Stimulated activated CD4-positive, alpha-beta T cell treated with anti-CD3 and anti-CD28 coated beads, Interleukin-12 subunit alpha, Interleukin-12 subunit beta, amount 100 ng/mL, for 4 hours (primary cell): ENCODE measurements around the gene CUX1.
"Not testable (repeated sequence)": the region's sequence is repeated elsewhere in the genome, so short reads cannot be mapped to it uniquely, and the experiment has no call there.

Experiments
- DNase-seq: peaks from one replicate; pipeline ENCODE4 v3.0.0-alpha.2; 2020

CUX1 gene

GRCh38 chr7:102024005-102024768 lies 206.8 kb downstream of the CUX1 start:
- DNase-seq: no peak

GRCh38 chr7:102024769-102025391 lies 207.5 kb downstream of the CUX1 start:
- no peak for DNase-seq

GRCh38 chr7:102025777-102026176 lies 208.4 kb downstream of the CUX1 start:
- DNase-seq: not testable (repeated sequence)

- no peak for DNase-seq
These were observed 210.9 kb downstream of the CUX1 start for GRCh38 chr7:102028206-102028826.

- no peak for DNase-seq
These were observed 212.2 kb downstream of the CUX1 start for GRCh38 chr7:102029616-102030015.

GRCh38 chr7:102030696-102031095 lies 213.3 kb downstream of the CUX1 start:
- no peak for DNase-seq

GRCh38 chr7:102036958-102037357 lies 219.5 kb downstream of the CUX1 start:
- DNase-seq: no peak

- DNase-seq: no peak
These were observed 222.3 kb downstream of the CUX1 start for GRCh38 chr7:102039706-102040105.

- DNase-seq: no peak
These were observed 223.1 kb downstream of the CUX1 start for GRCh38 chr7:102040569-102040968.

GRCh38 chr7:102042016-102042656 lies 224.7 kb downstream of the CUX1 start:
- no peak for DNase-seq

GRCh38 chr7:102042796-102043195 lies 225.4 kb downstream of the CUX1 start:
- DNase-seq: not testable (repeated sequence)

GRCh38 chr7:102044641-102044983 lies 227.2 kb downstream of the CUX1 start:
- no peak for DNase-seq

- DNase-seq: no peak
These were observed 227.7 kb downstream of the CUX1 start for GRCh38 chr7:102044984-102045673.

- no peak for DNase-seq
These were observed 228.4 kb downstream of the CUX1 start for GRCh38 chr7:102045681-102046372.

GRCh38 chr7:102046373-102047117 lies 229.1 kb downstream of the CUX1 start:
- no peak for DNase-seq

GRCh38 chr7:102047167-102047566 lies 229.7 kb downstream of the CUX1 start:
- no peak for DNase-seq

GRCh38 chr7:102049765-102050164 lies 232.3 kb downstream of the CUX1 start:
- no peak for DNase-seq

- DNase-seq: no peak
These were observed 233.5 kb downstream of the CUX1 start for GRCh38 chr7:102050864-102051460.

GRCh38 chr7:102051736-102052135 lies 234.3 kb downstream of the CUX1 start:
- not testable (repeated sequence) for DNase-seq

GRCh38 chr7:102054158-102054557 lies 236.7 kb downstream of the CUX1 start:
- DNase-seq: no peak
